ENCODE measurements around the gene TP73.

DNA sequence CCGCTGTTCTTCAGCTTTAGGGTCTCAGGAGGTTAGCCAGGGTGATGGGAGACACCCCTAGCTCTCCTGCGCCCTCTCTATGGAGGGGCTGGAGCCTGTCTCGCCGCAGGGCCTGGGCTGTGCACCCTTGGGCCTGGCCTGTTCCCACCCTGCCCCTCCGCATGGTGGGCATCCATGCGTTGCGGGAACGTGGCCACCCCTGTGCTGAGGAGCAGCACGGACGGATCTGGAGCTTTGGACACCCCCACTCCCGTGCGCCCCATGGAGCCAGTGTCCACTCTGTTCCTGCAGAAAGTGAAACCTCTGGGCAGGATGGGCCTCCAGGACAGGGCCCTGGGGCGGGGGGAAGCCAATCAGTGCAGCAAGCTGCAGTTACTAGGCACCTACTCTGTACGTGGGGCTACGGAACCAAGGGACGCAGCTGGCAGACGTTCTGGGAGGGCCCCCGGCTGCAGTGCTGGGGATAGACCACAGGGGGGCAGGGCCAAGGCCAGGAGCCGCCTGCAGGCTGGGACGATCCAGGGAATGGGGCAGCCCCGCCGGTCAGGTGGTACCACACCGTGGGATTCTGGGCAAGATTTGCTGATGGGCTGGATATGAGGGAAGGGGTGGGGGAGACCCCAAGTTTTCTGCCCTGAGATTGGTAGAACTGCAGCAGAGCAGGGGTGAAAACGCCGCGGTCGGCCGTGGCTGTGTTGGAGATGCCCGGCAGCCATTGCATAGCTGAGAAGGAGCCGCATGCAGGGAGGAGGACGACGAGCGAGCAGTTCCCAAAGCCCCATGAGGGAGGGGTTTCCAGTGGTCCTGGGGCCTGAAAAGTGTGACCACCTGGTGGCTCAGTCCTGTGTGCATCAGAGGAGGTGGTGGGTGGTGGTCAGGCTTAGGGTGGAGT is 43.3 kb downstream of the TP73 start:
- TF ChIP-seq, protein P1, sequence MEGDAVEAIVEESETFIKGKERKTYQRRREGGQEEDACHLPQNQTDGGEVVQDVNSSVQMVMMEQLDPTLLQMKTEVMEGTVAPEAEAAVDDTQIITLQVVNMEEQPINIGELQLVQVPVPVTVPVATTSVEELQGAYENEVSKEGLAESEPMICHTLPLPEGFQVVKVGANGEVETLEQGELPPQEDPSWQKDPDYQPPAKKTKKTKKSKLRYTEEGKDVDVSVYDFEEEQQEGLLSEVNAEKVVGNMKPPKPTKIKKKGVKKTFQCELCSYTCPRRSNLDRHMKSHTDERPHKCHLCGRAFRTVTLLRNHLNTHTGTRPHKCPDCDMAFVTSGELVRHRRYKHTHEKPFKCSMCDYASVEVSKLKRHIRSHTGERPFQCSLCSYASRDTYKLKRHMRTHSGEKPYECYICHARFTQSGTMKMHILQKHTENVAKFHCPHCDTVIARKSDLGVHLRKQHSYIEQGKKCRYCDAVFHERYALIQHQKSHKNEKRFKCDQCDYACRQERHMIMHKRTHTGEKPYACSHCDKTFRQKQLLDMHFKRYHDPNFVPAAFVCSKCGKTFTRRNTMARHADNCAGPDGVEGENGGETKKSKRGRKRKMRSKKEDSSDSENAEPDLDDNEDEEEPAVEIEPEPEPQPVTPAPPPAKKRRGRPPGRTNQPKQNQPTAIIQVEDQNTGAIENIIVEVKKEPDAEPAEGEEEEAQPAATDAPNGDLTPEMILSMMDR (IDR thresholded peaks at IDR 0.05; ENCODE audit: low read depth, low read length, poor library complexity, severe bottlenecking), result peak; percentile 89
- TF ChIP-seq EZH2phosphoT487 (IDR thresholded peaks at IDR 0.05; ENCODE audit: borderline replicate concordance, low read length), result no peak

Data from DOHH2 (cell line).